Ovary (tissue), 3 donors: ENCODE results near the gene PPM1H.
"Not testable (repeated sequence)": the region's sequence is repeated elsewhere in the genome, so short reads cannot be mapped to it uniquely, and the experiment has no call there.

Experiments
- EP300 ChIP-seq: sonication (generic); formaldehyde crosslinking; IDR thresholded peaks from one replicate; pipeline ENCODE4 v1.6.1; 2017; ENCODE audit warnings: antibody characterized with exemption
- TF ChIP-seq, protein P1 (sequence below), 3 donors: fragments of 450-650 bp in 2 of 3; fragments of 200-600 bp in 1 of 3; IDR thresholded peaks; one replicate each; pipeline versions ENCODE4 v1.5.1 to v1.8.0; 2016 to 2022; ENCODE audit warnings: antibody characterized with exemption in 3 of 3, mild to moderate bottlenecking in 1 of 3
- donor health status: DM: no; HTN: no; CAD: no.

DNA sequence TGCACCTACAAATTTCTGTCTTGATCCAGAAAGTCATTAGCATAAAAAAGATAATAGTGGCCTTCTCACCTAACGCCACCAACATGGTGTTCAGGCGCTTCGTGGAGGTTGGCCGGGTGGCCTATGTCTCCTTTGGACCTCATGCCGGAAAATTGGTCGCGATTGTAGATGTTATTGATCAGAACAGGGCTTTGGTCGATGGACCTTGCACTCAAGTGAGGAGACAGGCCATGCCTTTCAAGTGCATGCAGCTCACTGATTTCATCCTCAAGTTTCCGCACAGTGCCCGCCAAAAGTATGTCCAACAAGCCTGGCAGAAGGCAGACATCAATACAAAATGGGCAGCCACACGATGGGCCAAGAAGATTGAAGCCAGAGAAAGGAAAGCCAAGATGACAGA, 30.3 kb upstream of the PPM1H start:
- TF ChIP-seq, protein P1, sequence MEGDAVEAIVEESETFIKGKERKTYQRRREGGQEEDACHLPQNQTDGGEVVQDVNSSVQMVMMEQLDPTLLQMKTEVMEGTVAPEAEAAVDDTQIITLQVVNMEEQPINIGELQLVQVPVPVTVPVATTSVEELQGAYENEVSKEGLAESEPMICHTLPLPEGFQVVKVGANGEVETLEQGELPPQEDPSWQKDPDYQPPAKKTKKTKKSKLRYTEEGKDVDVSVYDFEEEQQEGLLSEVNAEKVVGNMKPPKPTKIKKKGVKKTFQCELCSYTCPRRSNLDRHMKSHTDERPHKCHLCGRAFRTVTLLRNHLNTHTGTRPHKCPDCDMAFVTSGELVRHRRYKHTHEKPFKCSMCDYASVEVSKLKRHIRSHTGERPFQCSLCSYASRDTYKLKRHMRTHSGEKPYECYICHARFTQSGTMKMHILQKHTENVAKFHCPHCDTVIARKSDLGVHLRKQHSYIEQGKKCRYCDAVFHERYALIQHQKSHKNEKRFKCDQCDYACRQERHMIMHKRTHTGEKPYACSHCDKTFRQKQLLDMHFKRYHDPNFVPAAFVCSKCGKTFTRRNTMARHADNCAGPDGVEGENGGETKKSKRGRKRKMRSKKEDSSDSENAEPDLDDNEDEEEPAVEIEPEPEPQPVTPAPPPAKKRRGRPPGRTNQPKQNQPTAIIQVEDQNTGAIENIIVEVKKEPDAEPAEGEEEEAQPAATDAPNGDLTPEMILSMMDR (IDR thresholded peaks at IDR 0.05): not testable (repeated sequence)
- not testable (repeated sequence) for TF ChIP-seq EP300
